GM12878 (cell line): Measurements from ENCODE around the gene NOCT. TPM values are rescaled to one million over a fixed set of nuclear protein-coding genes. Genes with fewer than 3 reads are reported as not detected.

Experiments used
- ATAC-seq: fragments of 200-7000 bp; cut with Tn5 transposase; 3 replicates; pipeline ENCODE4 v1.9.1; 2020; ENCODE audit warnings: mild to moderate bottlenecking, moderate library complexity
- BruUV-seq: library from RNA; stranded (reverse); fragments of 400-500 nt; replicated peaks from 2 replicates; lab custom pipeline; 2021; lab: Mats Ljungman, UMichigan
- CTCF ChIA-PET: fragments of 300-600 bp; sonication (Branson Sonifier 250); formaldehyde crosslinking; extraction: SDS; loops from one replicate; lab custom pipeline; 2021; ENCODE audit warnings: inconsistent platforms; lab: Yijun Ruan, JAX
- POLR2A ChIA-PET: fragments of 350-600 bp; formaldehyde crosslinking; extraction: SDS; loops from one replicate; lab custom pipeline; 2021; ENCODE audit warnings: inconsistent platforms; lab: Charles Lee
- RAD21 ChIA-PET: fragments of 300-600 bp; sonication (Branson Sonifier 250); formaldehyde crosslinking; loops from one replicate; lab custom pipeline; 2023; ENCODE audit warnings: antibody characterized with exemption; ENCODE audit not compliant: unreplicated experiment; lab: Charles Lee
- SMC1A ChIA-PET: fragments of 300-600 bp; sonication (Branson Sonifier 250); formaldehyde crosslinking; loops from one replicate; lab custom pipeline; 2023; ENCODE audit not compliant: unreplicated experiment, uncharacterized antibody; lab: Charles Lee
- DNase-seq: peaks from one replicate; pipeline ENCODE4 v3.0.0-alpha.2; 2011; ENCODE audit warnings: low read depth, low spot score
- FAIRE-seq: peaks from 3 replicates; lab custom pipeline; 2011; peaks lifted over from hg19 to GRCh38; lab: Jason Lieb, UNC
- H2AFZ ChIP-seq: 2 replicates; pipeline ENCODE4 v1.6.0; 2011; ENCODE audit warnings: low read depth, low read length, control low read depth; ENCODE audit not compliant: control insufficient read depth
- H3K27ac ChIP-seq: 2 replicates; pipeline ENCODE4 v1.5.1; 2011; ENCODE audit warnings: control low read depth; ENCODE audit not compliant: control insufficient read depth, insufficient read depth
- H3K27me3 ChIP-seq, 2 experiments: replicated peaks in 1 of 2; 2 replicates each; pipeline versions ENCODE4 v1.6.0 to v1.6.1; 2011; ENCODE audit warnings: low read length in 1 of 2; ENCODE audit not compliant: control insufficient read depth in 2 of 2, insufficient read depth in 2 of 2
- H3K36me3 ChIP-seq, 2 experiments: 2 replicates each; pipeline ENCODE4 v1.5.1; 2011; ENCODE audit warnings: low read length in 1 of 2; ENCODE audit not compliant: control insufficient read depth in 2 of 2, insufficient read depth in 2 of 2
- H3K4me1 ChIP-seq: 2 replicates; pipeline ENCODE4 v1.6.1; 2011; ENCODE audit warnings: mild to moderate bottlenecking, low read length, moderate library complexity, mixed read lengths; ENCODE audit not compliant: control insufficient read depth, insufficient read depth
- H3K4me2 ChIP-seq: 2 replicates; pipeline ENCODE4 v1.6.0; 2011; ENCODE audit warnings: control low read depth; ENCODE audit not compliant: control insufficient read depth, insufficient read depth
- H3K4me3 ChIP-seq: fragments of 200-600 bp; sonication (generic); 2 replicates; pipeline ENCODE4 v1.5.1; 2016
- H3K79me2 ChIP-seq: 2 replicates; pipeline ENCODE4 v1.6.0; 2011; ENCODE audit warnings: low read length; ENCODE audit not compliant: control insufficient read depth, insufficient read depth
- H3K9ac ChIP-seq: 2 replicates; pipeline ENCODE4 v1.8.0; 2011; ENCODE audit warnings: low read length, control low read depth, mixed read lengths; ENCODE audit not compliant: control insufficient read depth, insufficient read depth
- H3K9me3 ChIP-seq: replicated peaks from 3 replicates; pipeline ENCODE4 v1.5.1; 2011; ENCODE audit warnings: mild to moderate bottlenecking, low read length; ENCODE audit not compliant: control insufficient read depth, insufficient read depth
- H4K20me1 ChIP-seq: 2 replicates; pipeline ENCODE4 v1.6.0; 2011; ENCODE audit not compliant: control insufficient read depth, insufficient read depth
- CTCF ChIP-seq, 3 experiments: IDR thresholded peaks in 2 of 3; conservative IDR thresholded peaks in 1 of 3; 2 replicates each; pipeline ENCODE4 v1.5.1; 2011; ENCODE audit warnings: low read depth in 3 of 3, low read length in 3 of 3, mild to moderate bottlenecking in 3 of 3, control low read depth in 2 of 3, moderate library complexity in 2 of 3, inconsistent platforms in 1 of 3, mixed read lengths in 1 of 3; ENCODE audit not compliant: control insufficient read depth in 2 of 3, insufficient read depth in 1 of 3; ENCODE audit errors: extremely low read depth in 1 of 3
- LARP7 ChIP-seq: fragments of 450-650 bp; IDR thresholded peaks from 2 replicates; pipeline ENCODE4 v1.6.1; 2017; ENCODE audit warnings: mild to moderate bottlenecking
- NR2F1 ChIP-seq: fragments of 450-650 bp; conservative IDR thresholded peaks from 2 replicates; pipeline ENCODE4 v1.6.1; 2017; ENCODE audit warnings: mild to moderate bottlenecking
- PBX3 ChIP-seq: IDR thresholded peaks from 2 replicates; pipeline ENCODE4 v1.6.1; 2011; ENCODE audit warnings: mild to moderate bottlenecking, low read depth, low read length, moderate library complexity; ENCODE audit not compliant: insufficient replicate concordance
- REST ChIP-seq: IDR thresholded peaks from 2 replicates; pipeline ENCODE4 v1.6.1; 2012; ENCODE audit warnings: mild to moderate bottlenecking, low read depth, low read length
- SKIL ChIP-seq: fragments of 450-650 bp; IDR thresholded peaks from 2 replicates; pipeline ENCODE4 v1.6.1; 2017; ENCODE audit warnings: mild to moderate bottlenecking, low read depth, inconsistent platforms; ENCODE audit not compliant: poor library complexity, severe bottlenecking
- TCF3 ChIP-seq: IDR thresholded peaks from 2 replicates; pipeline ENCODE4 v1.6.1; 2012; ENCODE audit warnings: low read depth, mild to moderate bottlenecking, low read length, borderline replicate concordance; ENCODE audit not compliant: insufficient read depth
- ZBED1 ChIP-seq: IDR thresholded peaks from 2 replicates; pipeline ENCODE4 v1.6.1; 2016; ENCODE audit warnings: borderline replicate concordance
- WGBS: methylation state at CpG from one replicate; pipeline ENCODE4 v1.1.6; 2016; ENCODE audit warnings: low lambda C conversion rate; ENCODE audit not compliant: insufficient replicate concordance, insufficient coverage; ENCODE audit errors: missing lambda C conversion rate; 5-methylcytosine and 5-hydroxymethylcytosine counted together
- in situ Hi-C: fragments of 300-500 bp; cut with MboI; formaldehyde crosslinking; loops from 9 replicates; pipeline ENCODE4 v1.14.3; 2018; ENCODE audit warnings: mixed read lengths
- intact Hi-C: fragments of 100-400 bp; cut with micrococcal nuclease; formaldehyde crosslinking; loops from one replicate; pipeline ENCODE4 v1.14.2; 2022; ENCODE audit not compliant: unreplicated experiment
- polyA plus RNA-seq, 11 experiments: library from polyadenylated mRNA; depleted of rRNA in 4 of 11; unstranded in 6 of 11; stranded (reverse) in 5 of 11; fragments of >200 nt; fragmentation: Nextera tagmentation in 4 of 11; fragmentation: Illumina TruSeq in 1 of 11; extraction: Ambion mirVana in 4 of 11; extraction: Trizol in 1 of 11; gene quantifications; 1 replicate in 1 of 11; 2 replicates in 10 of 11; pipeline versions ENCODE4 v1.2.1 to v1.2.3, GENCODE V29; 2011 to 2016; ENCODE audit warnings: inconsistent platforms in 2 of 11, missing spikeins in 2 of 11, low read depth in 1 of 11
- total RNA-seq, 4 experiments: library from RNA; depleted of rRNA in 3 of 4; stranded (reverse); fragments of >200 nt in 3 of 4; fragmentation: Illumina TruSeq in 1 of 4; extraction: Trizol in 1 of 4; gene quantifications; 2 replicates each; pipeline versions ENCODE4 v1.2.1 to v1.2.3, GENCODE V29; 2013 to 2021

The NOCT gene
- total and polyA plus RNA-seq, 10 of the 15 experiments (the other 5 are each of a cell fraction or from before 2014, with no cell fraction given): 1.4 to 17.6 (median 8.1) TPM

GRCh38 chr4:138984647-138985046 is 30.9 kb upstream of the NOCT start:
- TF ChIP-seq CTCF (IDR thresholded peaks at IDR 0.05 in 2 of 3, conservative IDR thresholded peaks at IDR 0.05 in 1 of 3; ENCODE audit: control insufficient read depth in 2 of 3, extremely low read depth in 1 of 3, insufficient read depth in 1 of 3, low read depth in 3 of 3, low read length in 3 of 3) (no peak), PBX3 (no peak), SKIL (no peak), NR2F1 (no peak), TCF3 (no peak), ZBED1 (no peak), LARP7 (no peak), REST (no peak)
- Histone ChIP-seq H3K4me2 (no peak overlapping the region), H3K27ac (no peak overlapping the region), H3K36me3 (no peaks in the 10 kb centered on the region), H4K20me1 (no peaks in the 10 kb centered on the region), H3K4me1 (no peaks in the 10 kb centered on the region), H2AFZ (no peak overlapping the region), H3K79me2 (no peaks in the 10 kb centered on the region), H3K4me3 (no peak overlapping the region), H3K27me3 (no peaks in the 10 kb centered on the region), H3K9ac (no peak overlapping the region), H3K9me3 (no peaks in the 10 kb centered on the region)
- ChIA-PET RAD21 (no interaction called here), SMC1A (interaction anchor here (1.4 to 2.5 kb wide), 2 partner anchors 22 to 46 kb away, joined by 3 to 5 read pairs; no protein-coding TSS in a partner anchor), CTCF (no interaction called here), POLR2A (no interaction called here)
- DNase-seq (no peak), FAIRE-seq (peak; percentile 44), ATAC-seq (no peak)
- intact Hi-C loops: no loop called here
- in situ Hi-C loops: no loop called here
- 100% methylated on average over 1 of the region's 1 CpG for WGBS
- BruUV-seq: no TSS peak
